Stimulated activated naive CD8-positive, alpha-beta T cell treated with anti-CD3 and anti-CD28 coated beads, Interleukin-15, Interleukin-2, amounts not matched to agents 100 U/mL and 50 U/mL, for 24 hours (primary cell): Measurements from ENCODE around the gene LONP1.
"Not testable (repeated sequence)": the region's sequence is repeated elsewhere in the genome, so short reads cannot be mapped to it uniquely, and the experiment has no call there.

ENCODE experiments used
- ATAC-seq: fragments of 150-1000 bp; cut with Tn5 transposase; one replicate; pipeline ENCODE4 v1.10.0; 2021
- DNase-seq: peaks from one replicate; pipeline ENCODE4 v3.0.0; 2021

The LONP1 gene

GRCh38 chr19:5711025-5711424, 8.9 kb downstream of the LONP1 start:
- ATAC-seq, result no peak
- DNase-seq, result no peak

DNA sequence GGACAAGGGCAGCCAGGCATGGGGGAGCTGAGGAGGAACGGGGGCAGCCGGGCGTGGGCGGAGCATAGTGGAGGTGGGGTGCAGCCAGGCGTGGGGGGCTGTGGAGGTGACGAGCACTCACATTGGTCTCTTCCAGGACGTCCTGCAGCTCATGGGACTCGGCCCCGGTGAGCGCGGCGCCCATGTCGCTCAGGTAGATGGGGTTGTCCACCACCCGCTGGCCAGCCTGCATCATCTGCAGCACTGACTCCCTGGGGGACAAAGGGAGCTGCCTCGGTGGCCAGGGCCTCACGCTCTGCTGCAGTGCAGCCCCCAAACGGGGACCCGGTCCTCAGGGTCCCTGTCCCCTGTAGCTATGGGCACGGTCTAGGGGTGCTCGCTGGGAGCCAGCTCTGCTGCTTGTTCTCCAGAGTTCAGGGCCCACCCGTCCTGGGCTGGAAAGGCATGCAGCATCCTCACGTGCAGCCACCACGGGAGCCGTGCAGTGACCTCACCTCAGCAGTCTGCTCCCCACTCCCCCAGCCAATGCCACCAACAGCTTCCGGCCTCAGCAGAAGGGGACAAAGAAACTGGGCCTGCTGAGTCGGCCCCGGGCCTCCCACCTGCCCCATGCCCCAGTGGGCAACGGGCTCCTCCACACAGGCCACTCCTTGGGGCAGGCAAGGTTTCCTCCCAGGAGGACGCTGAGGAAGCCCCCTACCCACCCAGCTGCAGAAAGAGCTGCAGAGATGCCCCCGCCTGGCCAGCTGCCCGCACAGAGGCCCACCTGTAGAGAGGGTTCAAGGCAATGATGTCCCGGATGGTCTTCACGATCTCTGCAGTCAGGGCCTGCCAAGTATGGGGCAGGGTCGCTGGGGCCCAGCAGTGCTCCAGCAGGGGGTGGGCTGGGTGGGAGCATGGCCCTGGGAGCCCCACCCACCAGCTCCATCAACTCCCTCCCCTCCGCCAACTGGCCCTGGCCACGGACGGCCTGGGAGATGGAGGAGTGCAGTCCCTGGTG, 12.1 kb downstream of the LONP1 start:
- ATAC-seq, result no peak
- DNase-seq, result no peak

DNA sequence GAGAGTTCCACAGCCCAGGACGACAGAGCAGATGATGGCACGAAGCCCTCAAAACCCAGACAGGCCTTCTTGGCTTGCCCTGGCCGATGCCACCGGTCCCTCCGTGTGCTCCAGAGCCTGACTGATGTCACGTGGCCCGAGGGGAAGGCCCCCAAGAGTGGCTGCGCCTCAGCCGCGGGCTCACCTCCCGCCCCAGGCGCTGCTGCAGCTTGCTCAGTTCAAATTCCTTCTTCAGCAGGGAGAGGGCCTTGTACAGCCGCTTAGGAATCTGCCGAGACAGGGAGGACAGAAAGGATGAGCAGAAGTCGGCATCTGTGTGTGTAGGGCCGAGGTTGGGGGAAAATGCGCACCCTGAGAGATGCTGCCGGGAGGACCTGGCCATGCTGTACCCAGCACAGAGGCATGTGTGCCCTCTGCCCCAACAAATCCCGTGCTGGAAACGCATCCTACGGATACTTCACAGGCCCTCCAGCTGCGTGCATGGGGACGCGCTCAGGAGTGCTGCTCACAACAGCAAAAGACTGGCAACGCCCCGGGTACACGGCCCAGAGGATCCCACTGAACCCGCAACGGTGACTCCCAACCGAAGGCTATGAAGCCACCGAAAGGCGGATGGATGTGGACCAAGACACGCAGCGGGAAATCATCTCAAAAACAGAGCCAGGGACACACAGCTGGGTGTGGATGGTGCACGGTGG, 12.9 kb downstream of the LONP1 start:
- ATAC-seq (no peak), DNase-seq (no peak)

DNA sequence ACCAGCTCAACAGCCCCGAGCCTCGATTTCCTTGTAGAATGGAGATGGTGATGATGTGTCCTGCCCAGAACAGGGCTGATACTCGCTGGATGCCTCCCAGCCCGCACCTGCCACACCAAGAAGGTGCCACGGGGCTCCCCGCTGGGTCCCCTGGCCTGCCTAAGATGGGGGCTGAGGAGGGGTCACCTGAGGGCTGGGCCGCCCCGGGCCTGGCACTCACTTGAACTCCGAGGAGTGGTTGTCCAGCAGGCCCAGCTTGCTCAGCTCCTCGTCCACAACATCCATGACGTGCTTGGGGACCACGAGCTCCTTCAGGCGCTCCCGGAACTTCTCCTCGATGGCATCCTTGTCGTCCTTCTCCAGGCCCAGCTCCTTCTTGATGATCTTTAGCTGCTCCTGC, 14.4 kb downstream of the LONP1 start:
- DNase-seq (no peak), ATAC-seq (no peak)

DNA sequence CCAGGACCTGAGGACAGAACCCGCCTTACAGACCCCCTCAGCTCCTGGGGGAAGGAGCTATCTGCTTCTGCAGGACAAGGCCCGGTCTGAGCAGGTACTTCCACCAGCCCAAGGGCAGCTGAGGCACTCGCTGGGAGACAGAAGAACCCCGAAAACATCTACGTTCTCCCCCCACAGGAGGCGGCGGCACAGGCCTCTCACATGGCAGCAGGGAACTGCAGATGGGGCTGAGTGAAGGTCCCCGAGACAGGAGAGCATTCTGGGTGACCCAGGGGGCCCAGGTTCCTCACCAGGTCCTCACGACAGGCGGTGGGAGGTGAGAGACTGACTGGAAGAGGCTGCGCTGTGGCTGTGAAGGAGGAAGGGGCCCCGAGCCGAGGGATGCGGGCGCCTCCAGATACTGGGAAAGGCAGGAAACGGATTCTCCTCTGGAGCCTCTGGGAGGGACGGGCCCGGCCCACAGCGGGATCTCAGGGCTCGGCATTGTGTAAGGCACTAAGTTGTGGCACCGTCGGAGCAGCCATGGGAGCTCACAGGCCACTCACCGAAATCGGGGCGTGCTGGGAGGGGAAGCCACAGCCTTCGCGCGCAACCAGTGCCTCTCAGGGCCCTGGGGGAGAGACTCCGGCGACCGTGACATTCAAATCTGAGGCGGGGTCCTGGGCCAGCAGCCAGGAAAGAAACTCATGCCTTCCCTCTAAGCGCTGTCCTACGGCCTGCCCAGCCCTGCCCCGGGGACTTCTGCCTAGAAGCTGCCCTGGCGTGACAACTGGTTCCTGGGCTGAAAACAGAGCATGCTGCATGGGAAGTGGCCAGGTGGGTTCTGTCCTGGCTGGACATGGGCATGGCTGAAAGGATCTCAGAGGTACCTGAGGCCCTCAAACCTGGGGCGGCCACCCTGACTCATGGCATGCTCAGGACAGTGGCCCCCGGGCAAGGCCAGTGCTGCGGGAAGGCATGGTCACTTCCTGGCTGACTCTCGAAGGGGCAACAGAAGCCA, 15.8 kb downstream of the LONP1 start:
- ATAC-seq (no peak), DNase-seq (no peak)

DNA sequence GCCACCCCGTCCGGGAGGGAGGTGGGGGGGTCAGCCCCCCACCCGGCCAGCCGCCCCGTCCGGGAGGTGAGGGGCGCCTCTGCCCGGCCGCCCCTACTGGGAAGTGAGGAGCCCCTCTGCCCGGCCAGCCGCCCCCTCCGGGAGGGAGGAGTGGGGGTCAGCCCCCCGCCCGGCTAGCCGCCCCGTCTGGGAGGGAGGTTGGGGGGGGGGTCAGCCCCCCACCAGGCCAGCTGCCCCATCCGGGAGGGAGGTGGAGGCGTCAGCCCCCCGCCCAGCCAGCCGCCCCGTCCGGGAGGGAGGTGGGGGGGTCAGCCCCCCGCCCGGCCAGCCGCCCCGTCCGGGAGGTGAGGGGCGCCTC, 17.9 kb downstream of the LONP1 start:
- DNase-seq, ATAC-seq: not testable (repeated sequence)

- ATAC-seq, result no peak
- no peak for DNase-seq
Measured at GRCh38 chr19:5700455-5701092, 19.4 kb downstream of the LONP1 start.

DNA sequence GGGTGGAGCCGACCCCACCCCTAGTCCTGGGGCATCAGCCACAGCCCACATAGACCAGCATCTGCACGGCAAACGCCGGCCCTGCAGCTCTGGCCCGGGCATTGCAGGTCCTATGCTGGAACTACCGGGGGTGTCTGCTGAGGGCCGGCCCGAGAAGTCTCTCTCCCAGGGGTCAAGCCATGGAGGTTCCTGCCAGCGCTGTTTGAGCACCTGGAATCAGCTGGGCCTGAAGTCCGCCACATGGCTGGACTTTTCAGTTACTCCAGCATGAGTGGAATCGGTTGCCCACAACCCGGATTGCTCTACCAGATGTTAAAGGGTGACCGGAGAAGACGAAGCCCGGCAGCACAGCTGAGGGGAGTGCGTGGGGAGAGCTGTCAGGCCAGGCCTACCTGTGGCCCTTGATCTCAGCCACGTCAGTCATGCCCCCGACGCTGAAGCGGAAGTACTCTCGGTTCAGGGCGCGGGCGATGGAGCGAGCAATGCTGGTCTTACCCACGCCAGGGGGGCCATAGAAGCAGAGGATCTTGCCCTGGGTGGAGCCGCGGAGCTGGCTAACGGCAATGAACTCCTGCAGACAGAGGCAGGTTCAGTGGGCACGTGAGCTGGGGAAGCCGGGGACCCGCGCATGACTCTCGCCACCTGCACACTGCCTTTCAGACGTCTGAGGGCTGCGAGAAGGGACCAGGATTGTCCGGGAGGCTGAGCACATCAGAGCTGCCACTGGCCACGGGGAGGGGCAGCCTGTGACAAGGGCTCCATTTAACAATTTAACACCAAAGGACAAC, 21.1 kb downstream of the LONP1 start:
- DNase-seq, result no peak
- ATAC-seq, result no peak

- no peak for ATAC-seq
Measured at GRCh38 chr19:5697890-5698634, 21.9 kb downstream of the LONP1 start.

DNA sequence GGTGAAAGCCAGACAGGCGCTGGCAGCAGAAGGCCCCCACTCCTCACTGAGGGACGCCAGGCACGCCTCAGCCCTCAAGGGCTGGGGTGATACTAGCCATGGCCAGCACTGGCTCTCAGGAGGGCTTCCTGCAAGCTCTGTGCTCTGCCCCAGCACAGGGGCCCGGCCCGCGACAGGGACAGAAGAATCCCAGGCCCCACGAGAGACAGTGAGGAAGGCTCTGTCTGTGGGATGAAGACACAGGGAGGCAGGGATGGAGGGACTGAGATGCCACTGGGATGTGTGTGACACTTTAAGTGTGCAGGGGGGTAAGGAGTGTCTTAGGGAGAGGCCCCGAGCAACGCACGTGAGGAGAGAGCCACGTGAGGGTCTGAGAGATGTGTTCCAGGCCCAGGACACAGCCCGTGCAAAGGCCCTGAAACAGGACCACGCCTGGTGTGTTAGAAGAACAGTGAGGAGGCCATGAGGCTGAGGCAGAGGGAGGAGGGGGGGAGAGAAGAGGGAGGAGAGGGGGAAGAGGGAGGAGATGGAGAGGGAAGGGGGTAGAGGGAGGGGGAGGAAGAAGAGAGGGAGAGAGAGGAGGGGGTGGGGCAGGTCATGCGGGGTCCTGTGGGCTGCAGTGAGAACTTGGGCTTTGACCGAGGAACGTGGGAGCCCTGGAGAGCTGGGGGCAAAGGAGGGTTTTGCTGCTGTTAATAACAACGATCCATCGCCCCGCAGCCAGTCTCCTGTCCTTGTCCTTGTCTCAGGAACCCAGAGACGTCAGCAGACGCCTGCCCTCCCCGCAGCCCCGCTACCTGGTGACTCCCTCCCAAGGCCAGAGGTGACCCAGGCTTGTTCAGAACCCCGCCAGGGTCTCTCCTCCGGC, 22.7 kb downstream of the LONP1 start:
- ATAC-seq (no peak), DNase-seq (no peak)

More at GRCh38 chr19:5697890-5698634, 21.9 kb downstream of the LONP1 start:
- DNase-seq, result no peak

DNA sequence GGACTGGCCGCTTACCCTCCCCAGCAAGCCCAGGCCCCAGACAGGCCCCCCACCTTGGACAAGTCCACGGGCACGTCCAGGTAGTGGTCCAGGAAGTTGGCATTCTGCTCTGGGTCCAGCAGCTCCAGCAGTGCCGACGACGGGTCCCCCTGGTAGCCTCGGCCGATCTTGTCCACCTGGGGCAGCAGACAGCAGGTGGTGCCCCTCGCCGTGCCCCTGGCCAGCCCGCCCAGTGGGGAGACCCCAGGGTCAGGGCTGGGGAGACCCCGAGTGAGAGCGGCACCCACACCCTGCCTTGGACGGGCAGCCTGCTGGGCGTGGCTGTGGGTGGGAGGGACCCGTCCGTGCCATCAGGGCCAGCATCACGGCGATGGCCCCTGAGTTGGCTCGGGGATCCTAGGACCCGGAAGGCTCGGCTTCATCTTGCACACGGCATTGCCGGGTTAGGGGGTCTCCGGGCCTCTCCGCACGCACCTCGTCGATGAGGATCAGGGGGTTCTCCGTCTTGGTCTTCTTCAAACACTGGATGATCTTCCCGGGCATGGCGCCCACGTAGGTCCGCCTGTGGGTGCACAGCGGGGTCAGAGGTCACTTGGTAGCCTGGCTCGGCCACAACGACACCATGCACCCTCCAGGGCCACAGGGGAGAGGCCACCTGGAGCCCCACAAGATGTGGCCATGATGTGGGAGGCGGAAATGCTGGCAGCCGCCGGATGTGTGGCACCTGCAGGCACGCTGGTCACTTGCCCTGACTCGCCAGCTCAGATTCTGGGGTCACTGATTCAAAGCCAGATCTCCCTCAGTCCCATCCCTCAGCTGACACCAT, 23.5 kb downstream of the LONP1 start:
- no peak for DNase-seq
- ATAC-seq, result no peak

DNA sequence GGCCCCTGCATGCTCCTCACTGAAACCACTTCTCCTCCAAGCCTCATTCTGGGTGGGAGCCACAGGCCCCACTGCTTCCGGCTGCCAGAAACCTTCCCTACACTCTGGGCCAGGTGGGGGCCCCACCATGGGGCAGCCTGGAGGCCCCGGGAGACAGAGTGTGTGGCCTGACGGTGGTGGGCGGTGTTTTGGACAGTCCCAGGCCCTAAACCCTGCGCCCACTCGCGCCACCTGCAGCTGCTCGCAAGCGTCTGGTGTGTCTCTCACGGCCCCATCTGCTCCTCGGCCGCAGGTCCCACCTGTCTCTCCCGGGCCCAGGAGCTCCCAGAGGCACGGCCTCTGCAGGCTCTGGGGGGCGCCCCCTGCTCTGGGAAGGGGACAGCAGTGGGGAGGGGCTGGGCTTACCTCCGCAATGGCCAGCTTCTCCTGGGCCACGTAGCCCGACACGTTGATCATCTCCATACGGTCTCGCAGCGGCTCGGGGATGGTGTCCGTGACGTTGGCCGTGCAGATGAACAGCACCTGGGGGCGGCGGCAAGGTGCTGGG, 24.2 kb downstream of the LONP1 start:
- no peak for DNase-seq
- ATAC-seq, result no peak

GRCh38 chr19:5694956-5695648, 24.8 kb downstream of the LONP1 start:
- ATAC-seq (no peak), DNase-seq (no peak)

- no peak for ATAC-seq
- no peak for DNase-seq
Measured at GRCh38 chr19:5694167-5694955, 25.6 kb downstream of the LONP1 start.

GRCh38 chr19:5693195-5694166, 26.5 kb downstream of the LONP1 start:
- peak; percentile 39 for DNase-seq
- no peak for ATAC-seq
